Neural crest cell (in vitro differentiated cells): ENCODE measurements around the gene UBA6. TPM values are rescaled to one million over a fixed set of nuclear protein-coding genes. Genes with fewer than 3 reads are reported as not detected.
A peak's percentile ranks its signal among the peaks of the same experiment; 100 is the strongest.

ENCODE experiments used
- DNase-seq: peaks from one replicate; pipeline ENCODE4 v3.0.0; 2021; ENCODE audit warnings: low read depth, mixed read lengths, low spot score
- H3K27ac Mint-ChIP-seq: one replicate; pipeline ENCODE4 v1.8.0; 2021; ENCODE audit warnings: mild to moderate bottlenecking, mixed read lengths; ENCODE audit not compliant: unreplicated experiment
- H3K27me3 Mint-ChIP-seq: 2 replicates; pipeline ENCODE4 v1.8.0; 2021; ENCODE audit warnings: low read depth, mild to moderate bottlenecking, mixed read lengths
- H3K36me3 Mint-ChIP-seq: 2 replicates; pipeline ENCODE4 v1.8.0; 2021; ENCODE audit warnings: low read depth, mild to moderate bottlenecking, mixed read lengths
- H3K4me1 Mint-ChIP-seq: 2 replicates; pipeline ENCODE4 v1.8.0; 2021; ENCODE audit warnings: mixed read lengths
- H3K4me3 Mint-ChIP-seq: one replicate; pipeline ENCODE4 v1.8.0; 2021; ENCODE audit warnings: mild to moderate bottlenecking, mixed read lengths
- H3K9me3 Mint-ChIP-seq: 2 replicates; pipeline ENCODE4 v1.8.0; 2021; ENCODE audit warnings: mixed read lengths
- total RNA-seq: library from RNA; stranded (reverse); gene quantifications from 2 replicates; pipeline ENCODE4 v1.2.1, GENCODE V29; 2021
- TF ChIP-seq, protein P1 (sequence below): fragments of 200-600 bp; sonication (generic); conservative IDR thresholded peaks from 2 replicates; pipeline ENCODE4 v1.5.0; 2021; ENCODE audit warnings: antibody characterized with exemption, mild to moderate bottlenecking

Gene UBA6
- total RNA-seq, 1 donor from 2014 or later = 72.9 TPM

DNA sequence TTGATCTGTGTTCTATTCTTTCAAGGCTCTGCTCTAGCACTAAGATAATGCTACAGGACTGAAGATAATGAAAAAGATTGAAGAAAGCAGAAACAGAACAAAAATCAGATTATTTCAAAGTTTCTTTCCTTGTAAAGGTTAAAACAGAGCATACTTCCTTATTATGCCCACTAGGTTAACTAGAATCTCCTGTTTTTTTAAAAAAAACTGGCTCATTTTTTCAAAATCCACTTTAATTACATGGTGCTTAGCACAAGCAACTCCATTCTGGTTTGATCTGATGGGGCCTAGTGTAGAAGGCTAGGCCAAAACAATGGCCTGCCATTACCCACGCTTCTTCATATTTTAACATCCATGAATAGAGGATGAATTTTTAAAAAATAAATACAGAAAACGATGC, 1.2 kb upstream of the UBA6 start:
- H3K4me1 Mint-ChIP-seq = peaks cover 25% of the 10 kb centered on the region
- peaks cover 7% of the 10 kb centered on the region for H3K9me3 Mint-ChIP-seq
- peak overlapping the region; percentile 92 for H3K4me3 Mint-ChIP-seq
- H3K36me3 Mint-ChIP-seq = peaks cover 24% of the 10 kb centered on the region
- no peak for DNase-seq
- H3K27ac Mint-ChIP-seq = no peak overlapping the region
- TF ChIP-seq, protein P1, sequence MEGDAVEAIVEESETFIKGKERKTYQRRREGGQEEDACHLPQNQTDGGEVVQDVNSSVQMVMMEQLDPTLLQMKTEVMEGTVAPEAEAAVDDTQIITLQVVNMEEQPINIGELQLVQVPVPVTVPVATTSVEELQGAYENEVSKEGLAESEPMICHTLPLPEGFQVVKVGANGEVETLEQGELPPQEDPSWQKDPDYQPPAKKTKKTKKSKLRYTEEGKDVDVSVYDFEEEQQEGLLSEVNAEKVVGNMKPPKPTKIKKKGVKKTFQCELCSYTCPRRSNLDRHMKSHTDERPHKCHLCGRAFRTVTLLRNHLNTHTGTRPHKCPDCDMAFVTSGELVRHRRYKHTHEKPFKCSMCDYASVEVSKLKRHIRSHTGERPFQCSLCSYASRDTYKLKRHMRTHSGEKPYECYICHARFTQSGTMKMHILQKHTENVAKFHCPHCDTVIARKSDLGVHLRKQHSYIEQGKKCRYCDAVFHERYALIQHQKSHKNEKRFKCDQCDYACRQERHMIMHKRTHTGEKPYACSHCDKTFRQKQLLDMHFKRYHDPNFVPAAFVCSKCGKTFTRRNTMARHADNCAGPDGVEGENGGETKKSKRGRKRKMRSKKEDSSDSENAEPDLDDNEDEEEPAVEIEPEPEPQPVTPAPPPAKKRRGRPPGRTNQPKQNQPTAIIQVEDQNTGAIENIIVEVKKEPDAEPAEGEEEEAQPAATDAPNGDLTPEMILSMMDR = no peak
- H3K27me3 Mint-ChIP-seq = no peaks in the 10 kb centered on the region

DNA sequence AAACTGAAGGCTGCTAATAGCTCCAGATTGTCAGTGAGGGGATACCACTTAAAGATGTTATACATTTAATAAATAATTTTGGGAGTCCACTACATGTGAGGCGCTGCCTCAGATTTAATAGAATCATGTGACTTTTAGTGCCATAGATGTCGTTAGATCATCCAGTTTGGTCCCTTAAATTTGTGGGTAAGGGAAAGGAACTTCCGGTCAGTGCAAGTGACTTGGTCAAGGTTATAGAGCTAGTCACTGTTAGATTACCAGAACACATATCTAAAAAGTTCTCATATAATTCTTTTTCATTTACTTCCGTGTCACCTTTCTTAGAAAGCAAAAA, 529 bp upstream of the UBA6 start:
- peaks cover 25% of the 10 kb centered on the region for H3K4me1 Mint-ChIP-seq
- H3K27me3 Mint-ChIP-seq = no peaks in the 10 kb centered on the region
- H3K4me3 Mint-ChIP-seq = peak overlapping the region; percentile 92
- H3K9me3 Mint-ChIP-seq = peaks cover 5% of the 10 kb centered on the region
- peak overlapping the region; percentile 98 for H3K27ac Mint-ChIP-seq
- TF ChIP-seq, protein P1 = no peak
- DNase-seq = no peak
- H3K36me3 Mint-ChIP-seq = peaks cover 19% of the 10 kb centered on the region

DNA sequence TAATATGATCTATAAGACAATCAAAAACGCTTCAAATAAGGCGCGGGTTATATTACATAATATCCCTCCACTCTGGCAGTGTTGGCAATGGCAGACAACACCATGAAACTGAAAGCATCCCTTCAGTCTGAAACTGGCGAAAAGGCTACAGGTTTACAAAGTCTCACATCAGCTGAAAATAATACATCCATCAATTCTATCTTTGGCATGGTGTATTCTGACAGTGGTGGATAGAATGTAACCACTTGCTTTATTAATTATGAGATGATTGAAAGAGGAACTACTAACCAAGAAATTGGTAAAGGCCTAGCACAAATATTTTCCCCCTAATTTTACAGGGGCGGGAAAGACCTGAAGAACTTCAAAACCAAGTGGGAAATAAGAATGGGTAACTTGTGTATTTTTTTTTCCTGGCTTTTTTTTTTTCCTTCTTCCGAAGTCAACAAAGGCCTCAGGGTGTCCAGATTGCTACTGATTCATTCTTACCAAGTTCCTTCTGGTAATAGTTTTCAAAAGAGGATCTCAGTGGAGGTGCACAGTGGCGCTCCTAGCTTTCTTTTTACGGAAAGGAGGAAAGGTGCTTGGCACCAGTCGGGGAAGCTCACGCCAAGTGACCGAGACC, 728 bp downstream of the UBA6 start:
- TF ChIP-seq, protein P1 = no peak
- Mint-ChIP-seq H3K9me3 (peaks cover 3% of the 10 kb centered on the region), H3K4me1 (peaks cover 25% of the 10 kb centered on the region), H3K4me3 (peak overlapping the region; percentile 92), H3K36me3 (peaks cover 15% of the 10 kb centered on the region), H3K27ac (peak overlapping the region; percentile 97), H3K27me3 (no peaks in the 10 kb centered on the region)
- DNase-seq = no peak

DNA sequence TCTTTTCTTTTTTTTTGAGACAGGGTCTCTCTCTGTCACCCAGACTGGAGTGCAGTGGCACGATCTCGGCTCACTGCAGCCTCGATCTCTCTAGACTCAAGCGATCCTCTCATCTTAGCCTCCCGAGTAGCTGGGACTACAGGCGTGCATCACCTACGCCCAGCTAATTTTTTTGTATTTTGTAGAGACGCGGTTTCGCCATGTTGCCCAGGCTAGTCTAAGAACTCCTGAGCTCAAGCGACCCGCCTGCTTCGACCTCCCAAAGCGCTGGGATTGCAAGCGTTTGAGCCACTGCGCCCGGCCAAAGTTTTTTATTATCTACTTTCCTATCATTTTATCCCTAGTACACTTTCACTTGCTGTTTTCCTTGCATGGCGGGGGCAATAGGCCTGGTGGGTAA, 1.4 kb downstream of the UBA6 start:
- H3K27ac Mint-ChIP-seq = no peak overlapping the region
- peaks cover 14% of the 10 kb centered on the region for H3K36me3 Mint-ChIP-seq
- H3K4me1 Mint-ChIP-seq = peaks cover 25% of the 10 kb centered on the region
- no peak for DNase-seq
- TF ChIP-seq, protein P1 = no peak
- no peaks in the 10 kb centered on the region for H3K9me3 Mint-ChIP-seq
- peak overlapping the region; percentile 92 for H3K4me3 Mint-ChIP-seq
- H3K27me3 Mint-ChIP-seq = no peaks in the 10 kb centered on the region

DNA sequence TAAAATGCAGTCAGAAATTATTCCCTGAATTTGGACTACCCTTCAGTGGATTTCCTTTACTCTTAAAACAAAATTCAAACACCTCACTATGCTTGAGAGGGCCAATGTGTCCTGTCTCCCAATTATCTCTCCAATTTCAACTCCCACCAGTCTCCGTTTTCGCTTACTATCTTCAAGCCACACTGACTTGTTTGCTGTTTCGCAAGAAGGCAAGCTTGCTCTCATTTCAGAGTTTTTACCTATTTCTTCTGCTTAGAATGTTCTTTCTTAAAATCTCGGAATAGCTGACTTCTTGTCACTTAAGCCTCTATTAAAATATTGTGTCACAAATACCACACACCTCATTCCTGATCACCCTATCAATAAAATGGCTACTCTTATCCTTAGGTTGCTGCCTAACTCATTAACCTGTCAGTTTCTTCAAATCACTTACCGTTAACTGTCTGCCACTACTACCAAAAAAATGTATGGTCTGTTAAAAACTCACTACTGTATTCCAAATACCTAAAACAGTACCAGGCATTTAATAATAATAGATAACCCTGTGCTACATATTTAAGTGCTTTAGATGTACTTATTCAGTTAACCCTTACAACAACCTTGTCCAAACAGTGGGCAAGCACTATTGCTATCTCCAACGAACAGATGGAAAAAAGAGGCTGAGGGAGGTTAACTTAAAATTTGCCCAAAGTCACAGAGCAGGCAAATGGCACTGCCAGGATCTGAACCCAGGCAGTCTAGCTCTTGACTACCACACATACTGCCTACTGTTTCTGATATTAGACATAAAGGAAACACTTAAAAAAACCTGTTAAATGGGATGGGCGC, 2.9 kb downstream of the UBA6 start:
- DNase-seq = no peak
- peak overlapping the region; percentile 41 for H3K4me3 Mint-ChIP-seq
- TF ChIP-seq, protein P1 = no peak
- H3K4me1 Mint-ChIP-seq = peaks cover 25% of the 10 kb centered on the region
- H3K9me3 Mint-ChIP-seq = peaks cover 2% of the 10 kb centered on the region
- peaks cover 11% of the 10 kb centered on the region for H3K36me3 Mint-ChIP-seq
- no peaks in the 10 kb centered on the region for H3K27me3 Mint-ChIP-seq
- no peak overlapping the region for H3K27ac Mint-ChIP-seq
